ENCODE measurements around the gene SLC9A5.

- TF ChIP-seq CTCF (IDR thresholded peaks at IDR 0.05) (no peak), POLR2A (IDR thresholded peaks at IDR 0.05) (no peak)
These were observed 63.9 kb downstream of the SLC9A5 start for GRCh38 chr16:67312719-67313118.
